ENCODE results near the gene PDIA6.

PDIA6 gene

DNA sequence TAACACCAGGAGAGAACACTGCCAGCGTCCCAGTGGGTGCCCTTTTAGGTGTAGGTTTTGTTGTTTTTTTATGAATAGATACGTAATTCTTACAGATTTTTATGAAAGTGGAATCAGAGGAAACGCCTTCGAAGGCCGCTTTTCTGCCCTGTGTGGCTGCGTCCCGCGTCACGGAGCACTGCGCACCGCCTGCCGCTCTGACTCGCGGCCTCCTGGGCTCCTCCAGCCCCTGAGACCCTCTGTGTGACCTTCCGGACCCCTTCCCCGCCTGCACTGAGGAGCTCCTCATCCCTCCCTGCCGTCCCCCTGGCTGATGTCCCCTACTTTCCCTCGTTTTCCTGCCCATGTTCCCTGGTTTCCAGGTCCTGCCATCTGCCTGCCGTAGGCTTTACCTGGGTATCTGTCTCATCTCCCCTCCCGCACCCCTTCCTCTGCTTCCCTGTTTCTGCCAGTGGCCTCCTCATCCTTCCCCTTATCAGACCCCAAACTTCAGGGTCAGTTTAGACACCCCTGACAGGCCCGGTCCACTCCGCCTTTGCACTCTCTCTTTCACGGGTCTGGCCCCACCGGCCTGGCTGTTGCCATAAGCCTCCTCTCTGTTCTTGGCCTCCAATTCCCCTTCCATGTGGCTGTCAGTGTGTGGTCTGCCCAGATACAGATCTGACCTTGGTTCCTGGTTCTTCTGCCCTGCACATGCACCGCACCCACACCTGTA lies 32.7 kb downstream of the PDIA6 start:
- Histone ChIP-seq H4K20me1 (ENCODE audit: insufficient read depth, low read length) (no peaks in the 10 kb centered on the region), H3K9me3 (ENCODE audit: low read length) (no peaks in the 10 kb centered on the region), H3K9ac (ENCODE audit: low read length) (no peak overlapping the region), H3K27ac (ENCODE audit: low read depth, low read length, poor library complexity, severe bottlenecking) (no peak overlapping the region), H3K4me2 (ENCODE audit: low read length) (no peak overlapping the region), H2AFZ (ENCODE audit: low read length) (no peak overlapping the region), H3K79me2 (ENCODE audit: insufficient read depth, low read length) (no peaks in the 10 kb centered on the region), H3K9me2 (ENCODE audit: low read depth, low read length) (no peaks in the 10 kb centered on the region), H3K4me1 (ENCODE audit: insufficient read depth, low read length, severe bottlenecking) (no peaks in the 10 kb centered on the region), H3K4me3 (ENCODE audit: low read depth, low read length, poor library complexity, severe bottlenecking) (no peak overlapping the region), H3K36me3 (ENCODE audit: insufficient read depth, low read length) (peaks cover 62% of the 10 kb centered on the region), H3F3A (ENCODE audit: insufficient read depth, low read length) (no peaks in the 10 kb centered on the region), H3K27me3 (ENCODE audit: insufficient read depth, low read length) (no peaks in the 10 kb centered on the region)
- TF ChIP-seq CTCF (IDR thresholded peaks at IDR 0.05; ENCODE audit: low read length) (no peak), EZH2 (IDR thresholded peaks at IDR 0.05; ENCODE audit: borderline replicate concordance, low read length) (no peak)

DNA sequence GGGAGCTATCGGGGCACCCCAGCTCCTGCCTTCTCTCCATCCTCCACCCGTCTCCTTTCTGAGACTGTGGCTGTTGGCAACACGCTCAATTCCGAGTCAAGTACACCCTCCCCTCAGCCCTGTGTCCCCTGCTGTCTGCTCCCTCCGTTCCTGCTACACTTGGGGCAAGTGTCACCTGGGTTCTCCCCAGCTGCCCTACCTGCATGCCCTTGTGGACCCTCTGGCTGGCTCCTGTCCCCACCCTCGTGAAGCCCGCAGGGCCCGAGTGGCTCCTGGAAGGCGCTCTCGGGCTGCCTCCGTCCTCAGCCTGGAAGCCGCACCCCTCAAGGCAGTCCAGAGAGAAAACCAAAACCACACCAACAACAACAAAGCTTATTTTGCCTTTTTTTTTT lies 33.9 kb downstream of the PDIA6 start:
- H3K27ac ChIP-seq (ENCODE audit: low read depth, low read length, poor library complexity, severe bottlenecking): no peak overlapping the region
- H3K36me3 ChIP-seq (ENCODE audit: insufficient read depth, low read length): peaks cover 50% of the 10 kb centered on the region
- H3F3A ChIP-seq (ENCODE audit: insufficient read depth, low read length): no peaks in the 10 kb centered on the region
- H3K4me2 ChIP-seq (ENCODE audit: low read length): no peak overlapping the region
- no peaks in the 10 kb centered on the region for H3K4me1 ChIP-seq (ENCODE audit: insufficient read depth, low read length, severe bottlenecking)
- no peak overlapping the region for H3K4me3 ChIP-seq (ENCODE audit: low read depth, low read length, poor library complexity, severe bottlenecking)
- H4K20me1 ChIP-seq (ENCODE audit: insufficient read depth, low read length): no peaks in the 10 kb centered on the region
- H3K27me3 ChIP-seq (ENCODE audit: insufficient read depth, low read length): no peaks in the 10 kb centered on the region
- TF ChIP-seq EZH2 (IDR thresholded peaks at IDR 0.05; ENCODE audit: borderline replicate concordance, low read length): no peak
- no peak for TF ChIP-seq CTCF (IDR thresholded peaks at IDR 0.05; ENCODE audit: low read length)
- H3K79me2 ChIP-seq (ENCODE audit: insufficient read depth, low read length): no peaks in the 10 kb centered on the region
- H2AFZ ChIP-seq (ENCODE audit: low read length): no peak overlapping the region
- H3K9ac ChIP-seq (ENCODE audit: low read length): no peak overlapping the region
- no peaks in the 10 kb centered on the region for H3K9me2 ChIP-seq (ENCODE audit: low read depth, low read length)
- no peaks in the 10 kb centered on the region for H3K9me3 ChIP-seq (ENCODE audit: low read length)

- Histone ChIP-seq H3K4me3 (ENCODE audit: low read depth, low read length, poor library complexity, severe bottlenecking) (no peak overlapping the region), H2AFZ (ENCODE audit: low read length) (no peak overlapping the region)
Observed at GRCh38 chr2:10777842-10778723, 34.5 kb downstream of the PDIA6 start.

More at GRCh38 chr2:10777842-10778723, 34.5 kb downstream of the PDIA6 start:
- TF ChIP-seq CTCF (IDR thresholded peaks at IDR 0.05; ENCODE audit: low read length) (no peak), EZH2 (IDR thresholded peaks at IDR 0.05; ENCODE audit: borderline replicate concordance, low read length) (no peak)
- Histone ChIP-seq H3K9me3 (ENCODE audit: low read length) (no peaks in the 10 kb centered on the region), H3K4me1 (ENCODE audit: insufficient read depth, low read length, severe bottlenecking) (no peaks in the 10 kb centered on the region), H3K4me2 (ENCODE audit: low read length) (no peak overlapping the region), H4K20me1 (ENCODE audit: insufficient read depth, low read length) (no peaks in the 10 kb centered on the region), H3K79me2 (ENCODE audit: insufficient read depth, low read length) (no peaks in the 10 kb centered on the region), H3K9ac (ENCODE audit: low read length) (no peak overlapping the region), H3F3A (ENCODE audit: insufficient read depth, low read length) (no peaks in the 10 kb centered on the region), H3K27me3 (ENCODE audit: insufficient read depth, low read length) (no peaks in the 10 kb centered on the region), H3K9me2 (ENCODE audit: low read depth, low read length) (no peaks in the 10 kb centered on the region), H3K27ac (ENCODE audit: low read depth, low read length, poor library complexity, severe bottlenecking) (no peak overlapping the region), H3K36me3 (ENCODE audit: insufficient read depth, low read length) (peaks cover 43% of the 10 kb centered on the region)
